H1 (cell line): ENCODE measurements around the gene C19orf85. TPM values are rescaled to one million over a fixed set of nuclear protein-coding genes. Genes with fewer than 3 reads are reported as not detected.

Source experiments
- CTCF ChIA-PET: fragments of 300-600 bp; sonication (Branson Sonifier 250); formaldehyde crosslinking; loops from one replicate; lab custom pipeline; 2021; ENCODE audit not compliant: partially characterized antibody; lab: Charles Lee
- POLR2A ChIA-PET: fragments of 300-600 bp; sonication (Branson Sonifier 250); formaldehyde crosslinking; loops from one replicate; lab custom pipeline; 2021; ENCODE audit warnings: inconsistent platforms; ENCODE audit not compliant: partially characterized antibody; lab: Charles Lee
- DNase-seq, 2 experiments: peaks; one replicate each; pipeline versions ENCODE4 v3.0.0 to v3.0.0-alpha.2; 2010 to 2022; ENCODE audit warnings: low spot score in 2 of 2, low read depth in 1 of 2, mixed read lengths in 1 of 2
- FAIRE-seq: peaks from 2 replicates; lab custom pipeline; 2011; peaks lifted over from hg19 to GRCh38; lab: Jason Lieb, UNC
- H2AFZ ChIP-seq: 2 replicates; pipeline ENCODE4 v1.8.1; 2012; ENCODE audit warnings: low read length, inconsistent platforms
- H2AK5ac ChIP-seq: 2 replicates; pipeline ENCODE4 v1.6.1; 2013; ENCODE audit warnings: low read depth, low read length
- H2BK120ac ChIP-seq: replicated peaks from 2 replicates; pipeline ENCODE3; 2013; ENCODE audit warnings: low read depth, low read length, inconsistent platforms
- H2BK12ac ChIP-seq: 2 replicates; pipeline ENCODE4 v1.6.1; 2013; ENCODE audit warnings: low read depth, low read length
- H2BK15ac ChIP-seq: 2 replicates; pipeline ENCODE4 v1.6.1; 2013; ENCODE audit warnings: low read length
- H2BK20ac ChIP-seq: 2 replicates; pipeline ENCODE4 v1.6.1; 2013; ENCODE audit warnings: low read length
- H2BK5ac ChIP-seq: 2 replicates; pipeline ENCODE4 v1.6.1; 2013; ENCODE audit warnings: low read depth, low read length
- H3K14ac ChIP-seq: 2 replicates; pipeline ENCODE4 v1.6.1; 2013; ENCODE audit warnings: inconsistent platforms; ENCODE audit not compliant: insufficient read length
- H3K18ac ChIP-seq: 2 replicates; pipeline ENCODE4 v1.6.1; 2013; ENCODE audit warnings: low read length; ENCODE audit errors: extremely low read depth
- H3K23ac ChIP-seq: 2 replicates; pipeline ENCODE4 v1.6.1; 2013; ENCODE audit warnings: inconsistent platforms; ENCODE audit not compliant: insufficient read length
- H3K23me2 ChIP-seq: 2 replicates; pipeline ENCODE4 v1.6.1; 2013; ENCODE audit warnings: low read depth, low read length
- H3K27ac ChIP-seq: 2 replicates; pipeline ENCODE4 v1.6.1; 2011; ENCODE audit warnings: low read depth, low read length, inconsistent platforms
- H3K27me3 ChIP-seq, 4 experiments: replicated peaks in 1 of 4; 1 replicate in 1 of 4; 2 replicates in 3 of 4; pipeline versions ENCODE4 v1.6.1 to v1.8.1; 2011 to 2013; ENCODE audit warnings: low read length in 3 of 4, mild to moderate bottlenecking in 3 of 4, inconsistent platforms in 2 of 4, mixed read lengths in 2 of 4, moderate library complexity in 1 of 4; ENCODE audit not compliant: control insufficient read depth in 3 of 4, insufficient read depth in 3 of 4; ENCODE audit errors: extremely low read depth in 1 of 4
- H3K36me3 ChIP-seq, 4 experiments: 2 replicates each; pipeline versions ENCODE4 v1.6.1 to v1.8.1; 2011 to 2013; ENCODE audit warnings: mild to moderate bottlenecking in 4 of 4, low read length in 3 of 4, moderate library complexity in 2 of 4, control low read depth in 1 of 4, inconsistent platforms in 1 of 4; ENCODE audit not compliant: insufficient read depth in 4 of 4, control insufficient read depth in 2 of 4
- H3K4ac ChIP-seq: replicated peaks from 2 replicates; pipeline ENCODE3; 2013; ENCODE audit warnings: low read length, low read depth, mixed read lengths, inconsistent platforms; ENCODE audit not compliant: insufficient read length
- H3K4me1 ChIP-seq, 4 experiments: replicated peaks in 1 of 4; 1 replicate in 1 of 4; 2 replicates in 3 of 4; pipeline versions ENCODE4 v1.6.1 to v1.8.1; 2011 to 2013; ENCODE audit warnings: low read length in 3 of 4, inconsistent platforms in 2 of 4, mixed read lengths in 1 of 4; ENCODE audit not compliant: insufficient read depth in 4 of 4, control insufficient read depth in 3 of 4
- H3K4me2 ChIP-seq, 2 experiments: 2 replicates each; pipeline versions ENCODE4 v1.6.1 to v1.8.1; 2011 to 2013; ENCODE audit warnings: low read depth in 2 of 2, low read length in 2 of 2, control low read depth in 1 of 2, inconsistent platforms in 1 of 2, mild to moderate bottlenecking in 1 of 2; ENCODE audit not compliant: insufficient read depth in 1 of 2
- H3K4me3 ChIP-seq, 4 experiments: fragments of 200-600, 300-600 bp in 1 of 4; sonication (generic), shearing (Covaris generic), sonication (Bioruptor Twin) in 1 of 4; 2 replicates each; pipeline versions ENCODE4 v1.5.1 to v1.8.1; 2011 to 2016; ENCODE audit warnings: low read length in 4 of 4, low read depth in 3 of 4, control low read depth in 2 of 4, inconsistent platforms in 2 of 4, mild to moderate bottlenecking in 2 of 4, mixed read lengths in 1 of 4, moderate library complexity in 1 of 4; ENCODE audit not compliant: insufficient read depth in 2 of 4; ENCODE audit errors: extremely low read depth in 1 of 4
- H3K56ac ChIP-seq: replicated peaks from 2 replicates; pipeline ENCODE3; 2013; ENCODE audit warnings: low read depth, mild to moderate bottlenecking, mixed read lengths, low read length, inconsistent platforms; ENCODE audit not compliant: insufficient read length
- H3K79me1 ChIP-seq: 2 replicates; pipeline ENCODE4 v1.6.1; 2013; ENCODE audit warnings: low read depth, low read length, control low read depth
- H3K79me2 ChIP-seq, 2 experiments: 2 replicates each; pipeline versions ENCODE4 v1.6.1 to v1.8.1; 2012 to 2013; ENCODE audit warnings: low read length in 2 of 2, mild to moderate bottlenecking in 2 of 2, inconsistent platforms in 1 of 2; ENCODE audit not compliant: insufficient read depth in 2 of 2, control insufficient read depth in 1 of 2
- H3K9ac ChIP-seq, 4 experiments: replicated peaks in 1 of 4; 1 replicate in 1 of 4; 2 replicates in 3 of 4; pipeline versions ENCODE4 v1.6.1 to v1.8.1; 2011 to 2013; ENCODE audit warnings: low read depth in 3 of 4, low read length in 3 of 4, control low read depth in 2 of 4, mild to moderate bottlenecking in 2 of 4, moderate library complexity in 2 of 4, inconsistent platforms in 1 of 4; ENCODE audit errors: extremely low read depth in 1 of 4
- H3K9me3 ChIP-seq, 2 experiments: 2 replicates each; pipeline versions ENCODE4 v1.6.1 to v1.8.1; 2012 to 2013; ENCODE audit warnings: mild to moderate bottlenecking in 2 of 2, moderate library complexity in 2 of 2, control low read depth in 1 of 2, inconsistent platforms in 1 of 2, low read depth in 1 of 2, low read length in 1 of 2, mixed read lengths in 1 of 2; ENCODE audit not compliant: insufficient read depth in 2 of 2
- H4K20me1 ChIP-seq, 2 experiments: replicated peaks in 1 of 2; 2 replicates each; pipeline versions ENCODE3 to v1.8.1; 2011 to 2013; ENCODE audit warnings: inconsistent platforms in 2 of 2, low read length in 2 of 2, mild to moderate bottlenecking in 1 of 2; ENCODE audit not compliant: insufficient read depth in 2 of 2, control insufficient read depth in 1 of 2
- H4K5ac ChIP-seq: 2 replicates; pipeline ENCODE4 v1.6.1; 2013; ENCODE audit warnings: low read length, low read depth, mixed read lengths, inconsistent platforms; ENCODE audit not compliant: insufficient read length
- H4K8ac ChIP-seq: 2 replicates; pipeline ENCODE4 v1.8.0; 2013; ENCODE audit warnings: mild to moderate bottlenecking, moderate library complexity, low read length, inconsistent platforms; ENCODE audit not compliant: insufficient read depth; ENCODE audit errors: extremely low read depth
- H4K91ac ChIP-seq: replicated peaks from 2 replicates; pipeline ENCODE3; 2013; ENCODE audit warnings: low read length, mixed read lengths, inconsistent platforms; ENCODE audit not compliant: insufficient read length
- JUN ChIP-seq: IDR thresholded peaks from 2 replicates; pipeline ENCODE4 v1.6.1; 2011; ENCODE audit warnings: low read depth, mild to moderate bottlenecking, improper control_type of control experiment, low read length
- WGBS, 2 experiments: shearing (Covaris generic) in 1 of 2; methylation state at CpG; one replicate each; pipeline versions ENCODE4 v1.1.6 to v1.1.7; 2013 to 2015; ENCODE audit warnings: low lambda C conversion rate in 2 of 2, mixed read lengths in 2 of 2, inconsistent platforms in 1 of 2, low coverage in 1 of 2, missing lambda C conversion rate in 1 of 2; ENCODE audit not compliant: insufficient replicate concordance in 2 of 2, insufficient coverage in 1 of 2, insufficient read length in 1 of 2; ENCODE audit errors: extremely low coverage in 1 of 2, missing lambda C conversion rate in 1 of 2; 5-methylcytosine and 5-hydroxymethylcytosine counted together
- polyA plus RNA-seq, 7 experiments: library from polyadenylated mRNA; depleted of rRNA in 3 of 7; stranded (reverse) in 5 of 7; unstranded in 2 of 7; fragments of >200 nt in 5 of 7; fragments of 200-250 nt in 2 of 7; gene quantifications; 1 replicate in 5 of 7; 2 replicates in 1 of 7; 4 replicates in 1 of 7; pipeline versions ENCODE4 v1.2.1 to v1.2.3, GENCODE V29; 2011 to 2013; ENCODE audit warnings: missing spikeins in 2 of 7, mixed read lengths in 2 of 7
- total RNA-seq: library from RNA; stranded (reverse); fragmentation: NEBNext Ultra II Directional; extraction: Animal tissue kit (Norgen Biotek cat#: 25700); gene quantifications from 2 replicates; pipeline ENCODE4 v1.2.1, GENCODE V29; 2021

Gene C19orf85
- total and polyA plus RNA-seq, 2 of the 8 experiments (the other 6 are each of a cell fraction or from before 2014, with no cell fraction given): 2.2 to 3.2 TPM

GRCh38 chr19:55504981-55505380 is 40.4 kb upstream of the C19orf85 start:
- H3K9me3 ChIP-seq: peaks cover 8 to 9% of the 10 kb centered on the region in 2 experiments; a peak in 3 of 4 replicates
- H3K9ac ChIP-seq: no peak overlapping the region
- no peak overlapping the region for H4K8ac ChIP-seq
- H3K4me3 ChIP-seq: no peak overlapping the region
- H3K18ac ChIP-seq: no peak overlapping the region
- H3K4me1 ChIP-seq: no peaks in the 10 kb centered on the region
- peaks cover 0 to 3% (median 0%) of the 10 kb centered on the region in 4 experiments; a peak in 1 of 8 replicates for H3K36me3 ChIP-seq
- DNase-seq (no peak), FAIRE-seq (no peak)
- H4K5ac ChIP-seq: no peak overlapping the region
- peaks cover 11 to 23% (median 17%) of the 10 kb centered on the region in 4 experiments for H3K27me3 ChIP-seq
- no peak overlapping the region for H2BK20ac ChIP-seq
- H2BK120ac ChIP-seq: no peak overlapping the region
- no peak overlapping the region for H3K4ac ChIP-seq
- H3K14ac ChIP-seq: no peak overlapping the region
- no peak overlapping the region for H2BK15ac ChIP-seq
- CTCF ChIA-PET: interaction anchor here (0.6 to 2.7 kb wide), 26 partner anchors 8 to 300 kb away, joined by 3 to 31 read pairs (median 7); partner anchors contain the start of genes NAT14 and ZNF628
- POLR2A ChIA-PET: interaction anchor here (1.3 to 2.6 kb wide), 3 partner anchors 20 to 98 kb away, joined by 4 to 15 read pairs (median 5); partner anchors contain the start of genes FIZ1, NAT14 and UBE2S
- H2AFZ ChIP-seq: no peak overlapping the region
- H4K91ac ChIP-seq: no peak overlapping the region
- H2BK12ac ChIP-seq: no peak overlapping the region
- no peak overlapping the region for H2BK5ac ChIP-seq
- H3K56ac ChIP-seq: no peak overlapping the region
- H3K27ac ChIP-seq: no peak overlapping the region
- H3K23me2 ChIP-seq: no peaks in the 10 kb centered on the region
- no peak overlapping the region for H3K4me2 ChIP-seq
- 82% methylated on average over 11 of the region's 11 CpGs; no CpG with 5 or more reads in 1 of the 2 experiments for WGBS, 2 experiments
- no peak for TF ChIP-seq JUN
- H3K79me2 ChIP-seq: no peaks in the 10 kb centered on the region
- no peaks in the 10 kb centered on the region for H4K20me1 ChIP-seq
- no peak overlapping the region for H3K23ac ChIP-seq
- H3K79me1 ChIP-seq: no peaks in the 10 kb centered on the region
- H2AK5ac ChIP-seq: no peak overlapping the region
